GM12878 (cell line): ENCODE measurements around the gene POT1. TPM values are rescaled to one million over a fixed set of nuclear protein-coding genes. Genes with fewer than 3 reads are reported as not detected.

ENCODE experiments used
- ATAC-seq: fragments of 200-7000 bp; cut with Tn5 transposase; 3 replicates; pipeline ENCODE4 v1.9.1; 2020; ENCODE audit warnings: mild to moderate bottlenecking, moderate library complexity
- BruUV-seq: library from RNA; stranded (reverse); fragments of 400-500 nt; replicated peaks from 2 replicates; lab custom pipeline; 2021; lab: Mats Ljungman, UMichigan
- CTCF ChIA-PET: fragments of 300-600 bp; sonication (Branson Sonifier 250); formaldehyde crosslinking; extraction: SDS; loops from one replicate; lab custom pipeline; 2021; ENCODE audit warnings: inconsistent platforms; lab: Yijun Ruan, JAX
- POLR2A ChIA-PET: fragments of 350-600 bp; formaldehyde crosslinking; extraction: SDS; loops from one replicate; lab custom pipeline; 2021; ENCODE audit warnings: inconsistent platforms; lab: Charles Lee
- RAD21 ChIA-PET: fragments of 300-600 bp; sonication (Branson Sonifier 250); formaldehyde crosslinking; loops from one replicate; lab custom pipeline; 2023; ENCODE audit warnings: antibody characterized with exemption; ENCODE audit not compliant: unreplicated experiment; lab: Charles Lee
- SMC1A ChIA-PET: fragments of 300-600 bp; sonication (Branson Sonifier 250); formaldehyde crosslinking; loops from one replicate; lab custom pipeline; 2023; ENCODE audit not compliant: unreplicated experiment, uncharacterized antibody; lab: Charles Lee
- DNase-seq: peaks from one replicate; pipeline ENCODE4 v3.0.0-alpha.2; 2011; ENCODE audit warnings: low read depth, low spot score
- FAIRE-seq: peaks from 3 replicates; lab custom pipeline; 2011; peaks lifted over from hg19 to GRCh38; lab: Jason Lieb, UNC
- H2AFZ ChIP-seq: 2 replicates; pipeline ENCODE4 v1.6.0; 2011; ENCODE audit warnings: low read depth, low read length, control low read depth; ENCODE audit not compliant: control insufficient read depth
- H3K27ac ChIP-seq: 2 replicates; pipeline ENCODE4 v1.5.1; 2011; ENCODE audit warnings: control low read depth; ENCODE audit not compliant: control insufficient read depth, insufficient read depth
- H3K27me3 ChIP-seq, 2 experiments: replicated peaks in 1 of 2; 2 replicates each; pipeline versions ENCODE4 v1.6.0 to v1.6.1; 2011; ENCODE audit warnings: low read length in 1 of 2; ENCODE audit not compliant: control insufficient read depth in 2 of 2, insufficient read depth in 2 of 2
- H3K36me3 ChIP-seq, 2 experiments: 2 replicates each; pipeline ENCODE4 v1.5.1; 2011; ENCODE audit warnings: low read length in 1 of 2; ENCODE audit not compliant: control insufficient read depth in 2 of 2, insufficient read depth in 2 of 2
- H3K4me1 ChIP-seq: 2 replicates; pipeline ENCODE4 v1.6.1; 2011; ENCODE audit warnings: mild to moderate bottlenecking, low read length, moderate library complexity, mixed read lengths; ENCODE audit not compliant: control insufficient read depth, insufficient read depth
- H3K4me2 ChIP-seq: 2 replicates; pipeline ENCODE4 v1.6.0; 2011; ENCODE audit warnings: control low read depth; ENCODE audit not compliant: control insufficient read depth, insufficient read depth
- H3K4me3 ChIP-seq: fragments of 200-600 bp; sonication (generic); 2 replicates; pipeline ENCODE4 v1.5.1; 2016
- H3K79me2 ChIP-seq: 2 replicates; pipeline ENCODE4 v1.6.0; 2011; ENCODE audit warnings: low read length; ENCODE audit not compliant: control insufficient read depth, insufficient read depth
- H3K9ac ChIP-seq: 2 replicates; pipeline ENCODE4 v1.8.0; 2011; ENCODE audit warnings: low read length, control low read depth, mixed read lengths; ENCODE audit not compliant: control insufficient read depth, insufficient read depth
- H3K9me3 ChIP-seq: replicated peaks from 3 replicates; pipeline ENCODE4 v1.5.1; 2011; ENCODE audit warnings: mild to moderate bottlenecking, low read length; ENCODE audit not compliant: control insufficient read depth, insufficient read depth
- H4K20me1 ChIP-seq: 2 replicates; pipeline ENCODE4 v1.6.0; 2011; ENCODE audit not compliant: control insufficient read depth, insufficient read depth
- ATF7 ChIP-seq: fragments of 450-650 bp; IDR thresholded peaks from 2 replicates; pipeline ENCODE4 v1.6.1; 2016; ENCODE audit warnings: low read depth, mild to moderate bottlenecking
- CHD2 ChIP-seq: IDR thresholded peaks from 2 replicates; pipeline ENCODE4 v1.6.1; 2011; ENCODE audit warnings: low read depth, low read length, improper control_type of control experiment, borderline replicate concordance
- CHD4 ChIP-seq: fragments of 200-600 bp; sonication (generic); IDR thresholded peaks from 2 replicates; pipeline ENCODE4 v1.6.1; 2016; ENCODE audit warnings: mild to moderate bottlenecking
- DPF2 ChIP-seq: fragments of 450-650 bp; IDR thresholded peaks from 2 replicates; pipeline ENCODE4 v1.6.1; 2017; ENCODE audit warnings: mild to moderate bottlenecking
- E2F8 ChIP-seq: fragments of 450-650 bp; IDR thresholded peaks from 2 replicates; pipeline ENCODE4 v1.6.1; 2018; ENCODE audit warnings: mild to moderate bottlenecking, low read depth, moderate library complexity; ENCODE audit not compliant: partially characterized antibody
- ESRRA ChIP-seq: IDR thresholded peaks from 2 replicates; pipeline ENCODE4 v1.6.1; 2012; ENCODE audit warnings: mild to moderate bottlenecking, low read length, improper control_type of control experiment
- GABPA ChIP-seq: IDR thresholded peaks from 2 replicates; pipeline ENCODE4 v1.6.1; 2014; ENCODE audit warnings: antibody characterized with exemption, low read depth, mild to moderate bottlenecking, inconsistent platforms
- MYC ChIP-seq: IDR thresholded peaks from 2 replicates; pipeline ENCODE4 v1.6.1; 2011; ENCODE audit warnings: mild to moderate bottlenecking, low read length, moderate library complexity, inconsistent platforms; ENCODE audit not compliant: insufficient read depth, insufficient replicate concordance, insufficient read length, severe bottlenecking
- PKNOX1 ChIP-seq: fragments of 450-650 bp; IDR thresholded peaks from 2 replicates; pipeline ENCODE4 v1.6.1; 2016; ENCODE audit warnings: mild to moderate bottlenecking
- POU2F2 ChIP-seq: IDR thresholded peaks from 3 replicates; pipeline ENCODE4 v1.6.1; 2011; ENCODE audit warnings: low read depth, mild to moderate bottlenecking, low read length, borderline replicate concordance
- SPI1 ChIP-seq: IDR thresholded peaks from 2 replicates; pipeline ENCODE4 v1.6.1; 2011; ENCODE audit warnings: low read depth, mild to moderate bottlenecking, low read length, moderate library complexity, borderline replicate concordance; ENCODE audit not compliant: insufficient read depth
- TCF12 ChIP-seq: IDR thresholded peaks from 2 replicates; pipeline ENCODE4 v1.6.1; 2011; ENCODE audit warnings: low read depth, mild to moderate bottlenecking, low read length
- TCF7 ChIP-seq: IDR thresholded peaks from 2 replicates; pipeline ENCODE4 v1.6.1; 2014; ENCODE audit warnings: antibody characterized with exemption, borderline replicate concordance
- ZBED1 ChIP-seq: IDR thresholded peaks from 2 replicates; pipeline ENCODE4 v1.6.1; 2016; ENCODE audit warnings: borderline replicate concordance
- in situ Hi-C: fragments of 300-500 bp; cut with MboI; formaldehyde crosslinking; loops from 9 replicates; pipeline ENCODE4 v1.14.3; 2018; ENCODE audit warnings: mixed read lengths
- intact Hi-C: fragments of 100-400 bp; cut with micrococcal nuclease; formaldehyde crosslinking; loops from one replicate; pipeline ENCODE4 v1.14.2; 2022; ENCODE audit not compliant: unreplicated experiment
- polyA plus RNA-seq, 11 experiments: library from polyadenylated mRNA; depleted of rRNA in 4 of 11; unstranded in 6 of 11; stranded (reverse) in 5 of 11; fragments of >200 nt; fragmentation: Nextera tagmentation in 4 of 11; fragmentation: Illumina TruSeq in 1 of 11; extraction: Ambion mirVana in 4 of 11; extraction: Trizol in 1 of 11; gene quantifications; 1 replicate in 1 of 11; 2 replicates in 10 of 11; pipeline versions ENCODE4 v1.2.1 to v1.2.3, GENCODE V29; 2011 to 2016; ENCODE audit warnings: inconsistent platforms in 2 of 11, missing spikeins in 2 of 11, low read depth in 1 of 11
- total RNA-seq, 4 experiments: library from RNA; depleted of rRNA in 3 of 4; stranded (reverse); fragments of >200 nt in 3 of 4; fragmentation: Illumina TruSeq in 1 of 4; extraction: Trizol in 1 of 4; gene quantifications; 2 replicates each; pipeline versions ENCODE4 v1.2.1 to v1.2.3, GENCODE V29; 2013 to 2021
- TF ChIP-seq, protein P1 (sequence below): IDR thresholded peaks from 2 replicates; pipeline ENCODE4 v1.6.1; 2012; ENCODE audit warnings: low read depth, low read length, improper control_type of control experiment
- TF ChIP-seq, protein P2 (sequence below): fragments of 450-650 bp; IDR thresholded peaks from 2 replicates; pipeline ENCODE4 v1.6.1; 2017; ENCODE audit warnings: mild to moderate bottlenecking, low read depth, inconsistent platforms; ENCODE audit not compliant: poor library complexity, severe bottlenecking
- TF ChIP-seq, protein P3 (sequence below): IDR thresholded peaks from 2 replicates; pipeline ENCODE4 v1.6.1; 2011; ENCODE audit warnings: low read depth, mild to moderate bottlenecking, low read length, moderate library complexity, borderline replicate concordance; ENCODE audit errors: extremely low read depth

POT1 gene
- total and polyA plus RNA-seq, 10 of the 15 experiments (the other 5 are each of a cell fraction or from before 2014, with no cell fraction given) = 16.3 to 87.0 (median 33.9) TPM

DNA sequence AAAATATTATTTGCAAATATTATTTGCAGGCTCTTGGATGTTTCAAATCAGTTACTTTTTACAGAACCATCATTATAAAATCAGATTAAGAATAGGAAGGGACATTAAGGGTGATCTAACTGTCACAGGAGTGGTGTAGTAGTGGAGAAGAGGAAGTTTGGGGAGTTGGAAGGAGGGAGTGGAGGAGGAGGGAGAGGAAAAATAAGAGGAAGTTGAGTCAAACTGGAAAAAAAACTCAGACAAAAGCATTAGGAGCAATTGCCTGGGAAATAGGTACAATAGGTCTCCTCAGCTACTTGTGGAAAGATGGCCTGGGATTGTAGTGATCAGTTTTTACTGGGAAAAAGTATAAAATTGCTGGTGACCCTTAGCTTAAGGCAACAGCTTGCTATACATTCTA, 86.3 kb downstream of the POT1 start:
- SMC1A ChIA-PET = no interaction called here
- Histone ChIP-seq H3K79me2 (no peaks in the 10 kb centered on the region), H2AFZ (no peak overlapping the region), H3K4me2 (no peak overlapping the region), H3K9me3 (no peaks in the 10 kb centered on the region), H3K9ac (no peak overlapping the region), H3K27ac (no peak overlapping the region), H3K27me3 (no peaks in the 10 kb centered on the region), H3K4me1 (no peaks in the 10 kb centered on the region), H3K4me3 (no peak overlapping the region), H4K20me1 (no peaks in the 10 kb centered on the region), H3K36me3 (no peaks in the 10 kb centered on the region)
- in situ Hi-C loops = no loop called here
- DNase-seq = no peak
- no peak for FAIRE-seq
- RAD21 ChIA-PET = no interaction called here
- TF ChIP-seq MYC (no peak), ESRRA (no peak), TCF12 (no peak), CHD2 (no peak), POU2F2 (no peak), PKNOX1 (no peak), SPI1 (no peak), E2F8 (no peak), TCF7 (no peak), GABPA (no peak), DPF2 (no peak), ATF7 (no peak), ZBED1 (no peak), CHD4 (no peak)
- TF ChIP-seq, protein P1, sequence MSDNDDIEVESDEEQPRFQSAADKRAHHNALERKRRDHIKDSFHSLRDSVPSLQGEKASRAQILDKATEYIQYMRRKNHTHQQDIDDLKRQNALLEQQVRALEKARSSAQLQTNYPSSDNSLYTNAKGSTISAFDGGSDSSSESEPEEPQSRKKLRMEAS = no peak
- TF ChIP-seq, protein P2, sequence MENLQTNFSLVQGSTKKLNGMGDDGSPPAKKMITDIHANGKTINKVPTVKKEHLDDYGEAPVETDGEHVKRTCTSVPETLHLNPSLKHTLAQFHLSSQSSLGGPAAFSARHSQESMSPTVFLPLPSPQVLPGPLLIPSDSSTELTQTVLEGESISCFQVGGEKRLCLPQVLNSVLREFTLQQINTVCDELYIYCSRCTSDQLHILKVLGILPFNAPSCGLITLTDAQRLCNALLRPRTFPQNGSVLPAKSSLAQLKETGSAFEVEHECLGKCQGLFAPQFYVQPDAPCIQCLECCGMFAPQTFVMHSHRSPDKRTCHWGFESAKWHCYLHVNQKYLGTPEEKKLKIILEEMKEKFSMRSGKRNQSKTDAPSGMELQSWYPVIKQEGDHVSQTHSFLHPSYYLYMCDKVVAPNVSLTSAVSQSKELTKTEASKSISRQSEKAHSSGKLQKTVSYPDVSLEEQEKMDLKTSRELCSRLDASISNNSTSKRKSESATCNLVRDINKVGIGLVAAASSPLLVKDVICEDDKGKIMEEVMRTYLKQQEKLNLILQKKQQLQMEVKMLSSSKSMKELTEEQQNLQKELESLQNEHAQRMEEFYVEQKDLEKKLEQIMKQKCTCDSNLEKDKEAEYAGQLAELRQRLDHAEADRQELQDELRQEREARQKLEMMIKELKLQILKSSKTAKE = no peak
- TF ChIP-seq, protein P3, sequence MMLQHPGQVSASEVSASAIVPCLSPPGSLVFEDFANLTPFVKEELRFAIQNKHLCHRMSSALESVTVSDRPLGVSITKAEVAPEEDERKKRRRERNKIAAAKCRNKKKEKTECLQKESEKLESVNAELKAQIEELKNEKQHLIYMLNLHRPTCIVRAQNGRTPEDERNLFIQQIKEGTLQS = no peak
- POLR2A ChIA-PET = no interaction called here
- intact Hi-C loops = loop anchor here (10.0 kb wide), 1 partner anchor 59 kb away; no protein-coding TSS in a partner anchor
- ATAC-seq = no peak
- no TSS peak for BruUV-seq
- CTCF ChIA-PET = interaction anchor here (1.2 to 2.0 kb wide), 3 partner anchors 12 to 30 kb away, joined by 3 to 8 read pairs (median 6); no protein-coding TSS in a partner anchor
